HEK293 (cell line): ENCODE results near the gene KLK7.

ENCODE experiments used
- GLIS1 ChIP-seq: fragments of 450-650 bp; formaldehyde crosslinking; IDR thresholded peaks from 2 replicates; pipeline ENCODE4 v1.5.1; 2016; ENCODE audit warnings: missing biosample characterization, missing genetic modification characterization
- TCF7L2 ChIP-seq: IDR thresholded peaks from 2 replicates; pipeline ENCODE4 v1.6.1; 2011; ENCODE audit warnings: low read depth, mild to moderate bottlenecking, inconsistent platforms, low read length, moderate library complexity, borderline replicate concordance
- ZNF660 ChIP-seq: fragments of 450-650 bp; IDR thresholded peaks from 2 replicates; pipeline ENCODE4 v1.5.1; 2018; ENCODE audit warnings: missing biosample characterization, mild to moderate bottlenecking, missing genetic modification characterization
- ZNF777 ChIP-seq: fragments of 450-650 bp; formaldehyde crosslinking; IDR thresholded peaks from 2 replicates; pipeline ENCODE4 v1.5.1; 2017; ENCODE audit warnings: missing biosample characterization, missing genetic modification characterization, borderline replicate concordance

GRCh38 chr19:50952910-50953309 is 30.8 kb downstream of the KLK7 start, which contains the start of gene KLK5:
- TF ChIP-seq ZNF660 (tag by site-specific recombination) (no peak), ZNF777 (no peak), TCF7L2 (no peak), GLIS1 (tag by site-specific recombination) (no peak)
